ENCODE data around the gene SCCPDH.

- TF ChIP-seq CTCF (IDR thresholded peaks at IDR 0.05; ENCODE audit: extremely low read depth in 1 of 2, insufficient read depth in 1 of 2, low read depth in 1 of 2, low read length in 2 of 2): no peak
- no peak for TF ChIP-seq GATA2 (IDR thresholded peaks at IDR 0.05; ENCODE audit: insufficient read depth, insufficient read length, low read depth, low read length)
- no peak for TF ChIP-seq POLR2AphosphoS5 (IDR thresholded peaks at IDR 0.05; ENCODE audit: insufficient read depth, low read depth, low read length)
- TF ChIP-seq POLR2A (IDR thresholded peaks at IDR 0.05; ENCODE audit: low read depth, low read length): no peak
- no peak for TF ChIP-seq EZH2 (IDR thresholded peaks at IDR 0.05; ENCODE audit: borderline replicate concordance, low read depth, low read length, severe bottlenecking)
- no peak for TF ChIP-seq MYC (IDR thresholded peaks at IDR 0.05; ENCODE audit: low read depth, low read length)
- no peak for TF ChIP-seq JUN (IDR thresholded peaks at IDR 0.05; ENCODE audit: borderline replicate concordance, insufficient read depth, insufficient read length, low read depth)
- no peak for TF ChIP-seq MAX (IDR thresholded peaks at IDR 0.05; ENCODE audit: insufficient read depth, insufficient read length)
- TF ChIP-seq FOS (IDR thresholded peaks at IDR 0.05; ENCODE audit: borderline replicate concordance, insufficient read depth, low read length): no peak
Observed at GRCh38 chr1:246748006-246748405, 23.8 kb downstream of the SCCPDH start.
